22Rv1 (cell line): ENCODE data around the gene NRIP2.

Source experiments
- ZFX ChIP-seq: fragments of 450-650 bp; IDR thresholded peaks from 2 replicates; pipeline ENCODE4 v1.6.1; 2017; ENCODE audit warnings: antibody characterized with exemption, borderline replicate concordance
- TF ChIP-seq, protein P1 (sequence below): fragments of 450-650 bp; IDR thresholded peaks from 2 replicates; pipeline ENCODE4 v1.5.1; 2017; ENCODE audit warnings: mild to moderate bottlenecking

DNA sequence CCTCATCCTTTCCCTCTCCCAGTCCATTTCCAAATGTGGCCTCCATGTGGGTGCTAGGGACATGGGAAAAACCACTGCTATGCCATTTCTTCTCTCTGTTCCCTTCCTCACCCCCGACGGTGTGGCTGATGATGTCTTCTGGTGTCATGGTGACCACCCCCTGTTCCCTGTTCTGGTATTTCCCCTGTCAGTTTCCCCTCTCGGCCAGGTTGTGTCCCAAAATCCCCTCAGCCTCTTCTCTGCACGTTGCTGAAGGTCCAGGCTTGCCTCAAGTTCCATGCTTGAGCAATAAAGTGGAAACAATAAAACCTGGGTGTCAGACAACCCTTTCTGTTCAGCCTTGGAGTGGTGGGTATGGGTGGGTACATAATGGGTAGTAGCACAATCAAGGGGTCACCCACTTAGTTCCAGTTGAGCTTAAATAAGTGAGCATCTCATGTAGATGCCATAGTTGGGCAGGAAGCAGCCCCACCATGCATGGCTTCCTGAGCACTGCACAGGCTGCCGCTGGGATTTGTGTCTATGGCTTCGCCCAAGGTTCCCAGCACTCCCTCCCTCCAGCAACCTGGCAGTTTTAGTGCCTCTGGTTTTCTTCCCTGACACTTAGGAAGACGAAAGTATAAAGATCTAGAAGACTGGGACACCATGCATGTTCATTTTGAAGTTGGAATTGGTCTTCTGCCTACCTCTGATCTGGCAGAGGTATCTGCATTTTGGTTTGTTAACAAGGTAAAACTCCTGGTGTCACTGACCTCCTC is 31.0 kb downstream of the NRIP2 start:
- TF ChIP-seq, protein P1, sequence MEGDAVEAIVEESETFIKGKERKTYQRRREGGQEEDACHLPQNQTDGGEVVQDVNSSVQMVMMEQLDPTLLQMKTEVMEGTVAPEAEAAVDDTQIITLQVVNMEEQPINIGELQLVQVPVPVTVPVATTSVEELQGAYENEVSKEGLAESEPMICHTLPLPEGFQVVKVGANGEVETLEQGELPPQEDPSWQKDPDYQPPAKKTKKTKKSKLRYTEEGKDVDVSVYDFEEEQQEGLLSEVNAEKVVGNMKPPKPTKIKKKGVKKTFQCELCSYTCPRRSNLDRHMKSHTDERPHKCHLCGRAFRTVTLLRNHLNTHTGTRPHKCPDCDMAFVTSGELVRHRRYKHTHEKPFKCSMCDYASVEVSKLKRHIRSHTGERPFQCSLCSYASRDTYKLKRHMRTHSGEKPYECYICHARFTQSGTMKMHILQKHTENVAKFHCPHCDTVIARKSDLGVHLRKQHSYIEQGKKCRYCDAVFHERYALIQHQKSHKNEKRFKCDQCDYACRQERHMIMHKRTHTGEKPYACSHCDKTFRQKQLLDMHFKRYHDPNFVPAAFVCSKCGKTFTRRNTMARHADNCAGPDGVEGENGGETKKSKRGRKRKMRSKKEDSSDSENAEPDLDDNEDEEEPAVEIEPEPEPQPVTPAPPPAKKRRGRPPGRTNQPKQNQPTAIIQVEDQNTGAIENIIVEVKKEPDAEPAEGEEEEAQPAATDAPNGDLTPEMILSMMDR, result no peak
- TF ChIP-seq ZFX, result no peak
